K562 (cell line): Measurements from ENCODE around the gene KRT72. TPM values are rescaled to one million over a fixed set of nuclear protein-coding genes. Genes with fewer than 3 reads are reported as not detected.

Experiments
- ATF3 ChIP-seq, 2 experiments: fragments of 450-650 bp in 1 of 2; sonication (generic) in 1 of 2; formaldehyde crosslinking in 1 of 2; IDR thresholded peaks in 1 of 2; conservative IDR thresholded peaks in 1 of 2; 2 replicates each; pipeline versions ENCODE4 v1.6.1 to v1.8.1; 2016 to 2023; ENCODE audit warnings: mild to moderate bottlenecking in 2 of 2, moderate library complexity in 2 of 2, inconsistent platforms in 1 of 2, missing genetic modification reagents in 1 of 2
- CEBPB ChIP-seq: fragments of 450-650 bp; IDR thresholded peaks from 2 replicates; pipeline ENCODE4 v1.6.1; 2016; ENCODE audit warnings: missing genetic modification characterization, missing compliant biosample characterization
- CEBPG ChIP-seq, 3 experiments: fragments of 200-800 bp in 1 of 3; sonication (Bioruptor generic) in 1 of 3; sonication (generic) in 1 of 3; formaldehyde crosslinking in 1 of 3; IDR thresholded peaks in 2 of 3; conservative IDR thresholded peaks in 1 of 3; 2 replicates each; pipeline versions ENCODE4 v1.6.1 to v1.8.0; 2016 to 2022; ENCODE audit warnings: missing compliant biosample characterization in 2 of 3, missing genetic modification characterization in 2 of 3, mild to moderate bottlenecking in 1 of 3, missing genetic modification reagents in 1 of 3
- CHCHD3 ChIP-seq: fragments of 250-450 bp; sonication (Bioruptor Pico); IDR thresholded peaks from 2 replicates; pipeline ENCODE4 v2.1.2; 2022; ENCODE audit warnings: mild to moderate bottlenecking
- EZH2 ChIP-seq: IDR thresholded peaks from 2 replicates; pipeline ENCODE4 v1.6.1; 2012; ENCODE audit warnings: low read depth, mild to moderate bottlenecking, inconsistent platforms, low read length, borderline replicate concordance
- GATA2 ChIP-seq: sonication (generic); formaldehyde crosslinking; IDR thresholded peaks from 2 replicates; pipeline ENCODE4 v1.4.0; 2020; ENCODE audit warnings: mild to moderate bottlenecking, missing genetic modification reagents
- NR2C1 ChIP-seq, 2 experiments: fragments of 450-650 bp; IDR thresholded peaks; 2 replicates each; pipeline ENCODE4 v1.6.1; 2017; ENCODE audit warnings: mild to moderate bottlenecking in 2 of 2, antibody characterized with exemption in 1 of 2, inconsistent platforms in 1 of 2, missing compliant biosample characterization in 1 of 2, missing genetic modification characterization in 1 of 2
- TCF15 ChIP-seq: fragments of 250-450 bp; sonication (Bioruptor Pico); IDR thresholded peaks from 2 replicates; pipeline ENCODE4 v1.8.0; 2022; ENCODE audit warnings: moderate library complexity, mild to moderate bottlenecking, inconsistent platforms
- VEZF1 ChIP-seq: fragments of 200-800 bp; sonication (Bioruptor generic); IDR thresholded peaks from 2 replicates; pipeline ENCODE4 v1.6.1; 2017; ENCODE audit warnings: missing genetic modification characterization, missing compliant biosample characterization
- polyA plus RNA-seq, 8 experiments: library from polyadenylated mRNA; depleted of rRNA in 4 of 8; stranded (reverse) in 5 of 8; unstranded in 3 of 8; fragments of >200 nt; fragmentation: Nextera tagmentation in 2 of 8; fragmentation: Illumina TruSeq in 1 of 8; extraction: Ambion mirVana in 2 of 8; extraction: Trizol in 1 of 8; gene quantifications; 2 replicates each; pipeline versions ENCODE4 v1.2.1 to v1.2.3, GENCODE V29; 2011 to 2014; ENCODE audit warnings: inconsistent platforms in 1 of 8, missing spikeins in 1 of 8
- total RNA-seq, 7 experiments: library from RNA; depleted of rRNA in 6 of 7; stranded (reverse); fragments of >200 nt in 6 of 7; fragmentation: Illumina TruSeq in 2 of 7; extraction: Trizol in 2 of 7; gene quantifications; 2 replicates each; pipeline versions ENCODE4 v1.2.1 to v1.2.3, GENCODE V29; 2011 to 2021; ENCODE audit warnings: low replicate concordance in 1 of 7

The KRT72 gene
- total and polyA plus RNA-seq, 9 of the 15 experiments (the other 6 are each of a cell fraction or from before 2014, with no cell fraction given): not detected

GRCh38 chr12:52636592-52637258 lies 35.5 kb upstream of the KRT72 start (continued):
- TF ChIP-seq ATF3 (IDR thresholded peaks at IDR 0.05) (0 out of 2 replicates have a peak, but pooled peaks have one; percentile 16), ATF3 (CRISPR knock-in tag; conservative IDR thresholded peaks at IDR 0.05) (no peak), CEBPB (peak; percentile 74), CEBPG (CRISPR knock-in tag; IDR thresholded peaks at IDR 0.05) (no peak), CEBPG (tag; conservative IDR thresholded peaks at IDR 0.05 in 1 of 2, IDR thresholded peaks at IDR 0.05 in 1 of 2) (peak in 1 of 2 experiments; percentile 23; a peak in 1 of 4 replicates), NR2C1 (IDR thresholded peaks at IDR 0.05) (no peak), NR2C1 (tag; IDR thresholded peaks at IDR 0.05) (no peak), GATA2 (no peak), EZH2 (no peak), VEZF1 (CRISPR knock-in tag) (0 out of 2 replicates have a peak, but pooled peaks have one; percentile 15), CHCHD3 (CRISPR knock-in tag) (no peak), TCF15 (CRISPR knock-in tag) (no peak)
